GM19452 (cell line): ENCODE data around the gene NLGN1.

Experiments used
- ATAC-seq: cut with Tn5 transposase; IDR thresholded peaks from one replicate; pipeline ENCODE4 v1.9.1; 2021; ENCODE audit not compliant: unreplicated experiment

NLGN1 gene

DNA sequence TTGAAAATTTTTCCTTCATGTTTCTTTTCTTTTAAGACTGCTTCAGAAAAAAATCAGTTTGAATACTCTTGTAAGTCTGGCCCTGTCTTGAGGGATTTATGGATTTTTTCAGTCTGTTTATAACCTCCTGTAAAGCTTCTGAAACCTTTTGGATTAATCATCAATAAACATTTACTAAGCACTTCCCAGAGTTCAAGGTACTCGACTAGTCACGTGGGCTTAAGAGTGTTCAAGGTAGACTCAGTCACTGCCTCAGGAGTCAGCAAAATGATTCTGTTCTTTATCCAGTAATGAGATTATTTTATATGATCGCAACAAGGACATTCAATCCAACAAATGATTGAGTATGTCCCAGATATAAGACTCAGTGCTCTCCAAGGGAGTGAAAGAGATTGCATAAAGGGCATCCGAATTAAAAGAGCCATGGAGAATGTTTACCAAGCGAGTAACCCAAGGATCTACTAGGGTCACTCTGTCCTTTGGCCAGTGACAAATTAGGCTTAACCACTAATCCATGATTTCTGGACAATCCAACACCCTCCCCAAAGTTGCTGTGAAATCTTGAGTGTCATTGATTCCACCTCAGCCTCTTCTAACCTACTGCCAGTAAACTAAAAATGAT, 735.0 kb downstream of the NLGN1 start:
- ATAC-seq: no peak

- ATAC-seq: no peak
Measured at GRCh38 chr3:174146008-174146407, 748.5 kb downstream of the NLGN1 start.

DNA sequence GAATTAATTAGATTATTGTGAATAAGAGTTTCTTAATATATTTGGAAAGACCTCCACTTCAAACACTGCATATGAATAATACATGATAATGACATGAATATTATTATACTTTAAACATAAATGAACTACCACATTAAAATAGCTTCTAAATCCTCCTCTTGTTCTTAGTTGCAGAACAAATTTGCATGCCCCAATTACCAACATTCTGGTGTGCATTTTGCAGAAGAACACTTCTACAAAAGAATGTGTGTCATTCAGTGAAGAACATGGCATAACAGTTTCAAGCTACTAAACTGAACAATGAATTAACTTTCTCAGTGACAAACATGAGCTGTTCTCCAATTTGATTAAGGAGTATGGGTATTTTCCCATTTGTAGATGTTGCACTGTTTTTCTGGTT, 750.3 kb downstream of the NLGN1 start:
- ATAC-seq: no peak

GRCh38 chr3:174153871-174154270, 756.3 kb downstream of the NLGN1 start:
- no peak for ATAC-seq

- ATAC-seq: no peak
Measured at GRCh38 chr3:174156200-174156599, 758.7 kb downstream of the NLGN1 start.

GRCh38 chr3:174158674-174159073, 761.1 kb downstream of the NLGN1 start:
- ATAC-seq: no peak

DNA sequence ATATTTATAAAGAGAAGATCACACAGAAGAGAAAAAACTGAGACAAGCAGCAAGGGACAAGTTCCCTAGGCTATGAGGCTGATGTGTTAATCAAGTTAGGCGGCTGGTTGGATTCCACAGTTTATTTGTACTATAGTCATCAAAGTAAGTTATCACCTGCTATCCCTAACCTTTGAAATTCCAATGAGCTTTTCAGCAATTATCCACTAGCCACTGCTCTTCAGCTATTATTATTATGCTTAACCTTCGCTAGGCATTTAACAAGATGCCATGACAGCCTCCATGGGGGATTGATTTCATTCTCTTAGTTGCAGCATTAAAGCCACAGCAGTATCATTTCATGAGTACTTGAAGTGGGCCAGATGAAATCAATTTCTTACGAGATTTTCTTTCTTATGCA, 762.1 kb downstream of the NLGN1 start:
- no peak for ATAC-seq

- no peak for ATAC-seq
Measured at GRCh38 chr3:174162550-174162949, 765.0 kb downstream of the NLGN1 start.

DNA sequence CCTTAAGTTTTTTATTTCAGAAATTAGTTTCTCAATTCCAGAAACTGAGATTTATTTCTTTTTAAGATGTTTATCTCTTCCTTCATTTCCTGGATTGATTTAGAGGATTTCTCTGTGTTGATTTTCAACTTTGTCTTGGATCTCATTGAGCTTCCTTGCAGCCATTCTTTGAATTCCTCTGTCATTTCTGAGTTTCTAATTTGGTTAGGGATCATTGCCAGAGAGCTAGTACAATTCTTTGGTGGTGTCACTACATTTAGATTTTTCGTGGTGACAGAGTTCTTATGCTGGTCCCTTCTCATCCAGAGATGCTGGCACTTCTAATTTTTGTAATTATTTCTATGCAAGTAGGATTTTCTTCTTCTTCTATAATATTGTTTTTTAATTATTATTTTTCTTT, 770.5 kb downstream of the NLGN1 start:
- ATAC-seq: no peak

GRCh38 chr3:174168538-174169254, 771.2 kb downstream of the NLGN1 start:
- no peak for ATAC-seq

- no peak for ATAC-seq
Measured at GRCh38 chr3:174169736-174170135, 772.2 kb downstream of the NLGN1 start.

DNA sequence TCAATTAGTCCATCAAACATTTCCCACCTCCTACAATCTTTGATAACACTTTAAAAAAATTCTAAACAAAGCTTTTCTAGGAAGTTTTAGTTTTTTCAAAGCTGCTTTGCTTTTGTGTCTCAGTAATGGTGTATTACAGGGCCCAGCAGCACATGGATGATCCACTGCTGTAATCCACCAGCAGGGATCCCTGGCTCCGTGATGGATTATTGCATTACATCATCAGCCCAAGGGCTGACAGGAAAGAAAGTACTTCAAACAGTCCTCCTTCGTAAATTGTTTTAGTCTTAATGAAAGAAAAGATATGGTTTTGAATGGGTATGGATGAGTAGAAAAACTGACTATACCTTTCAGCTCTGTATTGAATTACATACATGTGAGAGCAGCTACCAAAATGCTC, 772.7 kb downstream of the NLGN1 start:
- no peak for ATAC-seq

- no peak for ATAC-seq
Measured at GRCh38 chr3:174186377-174186989, 788.9 kb downstream of the NLGN1 start.

DNA sequence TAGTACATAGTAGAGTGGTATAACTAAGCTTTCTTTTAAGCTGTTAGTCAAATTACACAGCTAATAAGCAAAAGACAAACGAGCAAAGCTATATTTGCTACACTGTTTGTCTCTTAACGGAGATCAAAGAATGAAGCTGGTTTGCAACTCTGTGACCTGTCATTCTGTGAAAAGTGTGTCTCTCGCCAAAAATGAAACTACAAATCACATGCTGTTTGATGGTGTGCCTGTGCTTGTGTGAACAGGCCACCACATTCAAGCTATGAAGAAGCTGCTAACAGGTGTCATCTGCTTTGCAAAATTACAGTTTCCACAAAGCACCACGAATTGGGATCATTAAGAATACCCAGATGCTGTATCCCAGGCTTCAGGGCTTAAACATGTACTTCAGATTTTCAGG, 793.8 kb downstream of the NLGN1 start:
- no peak for ATAC-seq

DNA sequence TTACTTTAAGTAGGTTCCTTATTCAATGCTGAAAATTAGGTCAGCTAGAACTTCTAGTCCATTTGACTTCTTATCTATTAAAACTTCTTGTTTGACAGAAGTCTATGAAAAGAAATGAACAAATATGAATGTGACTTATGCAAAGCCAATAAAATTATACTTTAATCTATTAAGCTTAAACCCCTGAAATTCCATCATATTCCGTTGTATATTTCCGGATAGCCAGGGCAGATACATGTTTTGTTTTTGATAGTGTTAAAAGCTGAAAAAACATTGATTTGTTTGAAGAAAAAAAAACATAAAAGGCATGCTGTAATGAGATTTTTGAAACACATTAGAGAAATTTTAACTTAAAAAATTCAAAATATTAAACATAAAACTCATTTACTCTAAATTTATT, 794.4 kb downstream of the NLGN1 start:
- ATAC-seq: no peak

DNA sequence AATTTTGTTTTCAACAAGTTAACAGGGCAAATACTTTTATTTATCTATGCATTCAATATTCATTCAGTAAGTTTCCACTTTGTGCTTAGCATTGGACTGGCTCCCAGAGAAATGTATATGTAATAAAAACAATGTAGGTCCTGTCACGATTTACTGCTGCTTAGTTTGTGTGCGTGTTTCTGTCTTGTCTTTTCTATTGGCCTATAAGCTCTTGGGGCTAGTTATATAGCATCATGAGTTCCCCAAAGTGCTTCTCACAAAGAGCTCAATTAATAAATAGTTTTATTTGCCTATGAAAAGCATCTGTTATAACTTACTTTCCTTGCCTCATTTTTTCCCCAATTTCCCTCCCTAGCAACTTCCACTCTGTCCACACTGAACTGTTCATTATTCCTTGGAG, 794.9 kb downstream of the NLGN1 start:
- ATAC-seq: no peak

DNA sequence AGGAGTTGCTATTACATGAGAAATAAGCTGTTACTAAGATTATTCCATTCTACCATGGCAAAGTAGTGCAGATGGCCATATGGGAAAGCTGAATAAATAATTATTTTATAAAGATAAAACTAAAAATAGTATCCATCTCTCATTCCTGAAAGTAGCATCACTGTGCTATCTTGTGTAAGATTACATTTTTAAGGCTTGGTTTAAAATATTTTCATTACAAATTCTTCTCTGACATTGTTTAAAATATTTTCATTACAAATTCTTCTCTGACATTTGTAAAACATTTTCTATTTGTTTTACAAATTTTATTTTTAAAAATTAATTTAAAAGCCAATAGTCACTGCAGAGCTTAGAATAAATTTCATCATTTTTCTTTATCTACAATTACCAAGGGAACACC, 796.1 kb downstream of the NLGN1 start:
- no peak for ATAC-seq

DNA sequence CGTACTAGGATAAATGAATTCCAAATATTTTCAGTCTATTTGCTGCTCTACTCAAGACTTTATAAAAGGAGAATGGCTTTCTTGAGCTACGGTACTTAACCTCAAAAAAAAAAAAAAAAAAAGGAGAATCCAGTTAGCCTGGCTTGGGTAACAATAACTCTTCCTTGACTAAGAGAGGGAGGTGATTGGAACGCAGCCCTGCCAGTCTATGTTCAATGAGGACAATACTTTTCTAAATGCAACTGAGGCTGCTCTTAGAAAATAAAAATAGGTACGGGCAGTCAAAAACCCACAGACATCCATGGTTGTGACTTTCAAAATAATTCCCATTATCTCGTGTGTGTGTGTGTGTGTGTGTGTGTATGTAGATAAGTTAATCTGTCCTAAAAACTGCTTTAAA, 799.9 kb downstream of the NLGN1 start:
- no peak for ATAC-seq

DNA sequence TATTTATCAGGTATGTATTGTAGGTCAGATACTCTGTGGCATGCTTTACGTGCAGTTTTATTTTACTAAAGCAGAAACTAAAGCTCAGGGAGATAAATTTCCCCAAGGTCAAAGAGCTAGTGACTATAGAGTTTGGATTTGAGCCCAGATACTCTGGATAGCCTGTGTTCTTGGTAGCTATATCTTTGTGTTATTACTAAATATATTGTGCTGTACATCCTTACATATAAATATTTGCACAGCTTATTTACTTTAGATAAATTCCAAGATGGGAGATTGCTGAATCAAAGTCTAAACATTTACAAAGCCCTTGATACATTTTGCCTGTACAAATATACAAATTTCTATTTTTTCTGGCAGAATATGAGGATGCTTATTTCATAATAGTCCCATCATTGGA, 800.7 kb downstream of the NLGN1 start:
- no peak for ATAC-seq

- ATAC-seq: no peak
Measured at GRCh38 chr3:174199696-174200095, 802.2 kb downstream of the NLGN1 start.

DNA sequence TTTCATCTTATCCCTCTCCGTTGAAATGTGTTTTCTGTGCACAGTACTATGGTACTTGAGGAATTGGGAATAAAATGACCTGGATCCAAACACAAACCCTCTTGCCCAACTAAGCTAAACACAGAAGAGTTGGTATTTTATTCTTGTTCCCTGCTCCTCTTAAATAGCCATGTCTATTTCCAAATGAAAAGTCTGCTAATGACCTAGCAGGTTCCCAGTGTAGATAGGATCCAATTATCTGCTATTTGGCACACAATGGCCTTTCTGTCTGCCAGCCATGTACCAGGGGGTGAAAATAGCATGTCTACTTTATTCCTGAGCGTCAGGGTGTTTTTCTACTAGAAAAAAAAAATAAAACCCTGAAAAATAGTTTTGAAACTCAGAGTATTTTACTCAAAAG, 804.6 kb downstream of the NLGN1 start:
- ATAC-seq: no peak

DNA sequence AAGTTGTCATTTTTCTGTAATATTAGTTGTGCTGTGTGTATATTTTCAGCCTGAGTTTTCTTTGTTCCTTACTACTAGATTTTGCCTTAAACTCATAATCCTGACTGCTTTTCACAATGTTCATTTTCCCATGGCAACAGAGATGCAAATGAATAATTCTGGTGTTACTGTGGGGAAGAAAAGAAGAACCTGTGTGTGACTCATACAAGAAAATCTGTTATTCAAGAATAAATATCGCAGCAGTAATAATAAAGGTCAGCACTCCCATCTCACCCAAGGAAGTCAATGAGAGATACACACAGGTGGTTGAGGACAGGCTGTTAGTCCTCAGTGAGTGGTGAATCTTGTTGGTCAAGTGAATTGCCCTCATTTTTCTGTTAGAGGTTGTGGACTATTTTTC, 805.0 kb downstream of the NLGN1 start:
- no peak for ATAC-seq

- ATAC-seq: no peak
Measured at GRCh38 chr3:174204765-174205164, 807.2 kb downstream of the NLGN1 start.
